Cardiac muscle cell (in vitro differentiated cells and primary cell): ENCODE measurements around the gene AP4S1. TPM values are rescaled to one million over a fixed set of nuclear protein-coding genes. Genes with fewer than 3 reads are reported as not detected.

Experiments
- DNase-seq, 2 donors: peaks; one replicate each; pipeline versions ENCODE4 v3.0.0 to v3.0.0-alpha.2; 2010 to 2017; ENCODE audit warnings: low read depth in 1 of 2, low spot score in 1 of 2
- H3K27ac ChIP-seq: fragments of 200-600 bp; sonication (generic); 2 replicates; pipeline ENCODE4 v1.5.1; 2016
- H3K27me3 ChIP-seq: fragments of 200-600 bp; sonication (generic); 2 replicates; pipeline ENCODE4 v1.6.0; 2016; ENCODE audit warnings: control low read depth
- H3K36me3 ChIP-seq: fragments of 200-600 bp; sonication (generic); 2 replicates; pipeline ENCODE4 v1.5.1; 2016; ENCODE audit warnings: control low read depth
- H3K4me1 ChIP-seq: fragments of 200-600 bp; sonication (generic); 2 replicates; pipeline ENCODE4 v1.8.1; 2017; ENCODE audit warnings: low read depth, mild to moderate bottlenecking, mixed run types
- H3K4me3 ChIP-seq: fragments of 200-600 bp; sonication (generic); 2 replicates; pipeline ENCODE4 v1.5.1; 2016; ENCODE audit warnings: mild to moderate bottlenecking
- H3K9me3 ChIP-seq: fragments of 200-600 bp; sonication (generic); 2 replicates; pipeline ENCODE4 v1.5.1; 2017; ENCODE audit warnings: low read depth, mild to moderate bottlenecking, control low read depth
- polyA plus RNA-seq: library from polyadenylated mRNA; unstranded; fragments of >200 nt; fragmentation: Nextera tagmentation; extraction: Ambion mirVana; gene quantifications from 2 replicates; pipeline ENCODE4 v1.2.1, GENCODE V29; 2016
- total RNA-seq: library from RNA; depleted of rRNA; stranded (reverse); fragments of >200 nt; gene quantifications from 2 replicates; pipeline ENCODE4 v1.2.3, GENCODE V29; 2016
- TF ChIP-seq, protein P1 (sequence below): IDR thresholded peaks from 2 replicates; pipeline ENCODE4 v1.5.1; 2012; ENCODE audit warnings: low read depth, mild to moderate bottlenecking, low read length

Gene AP4S1
- total and polyA plus RNA-seq, 2 experiments from 2014 or later = 8.2 to 10.5 TPM

DNA sequence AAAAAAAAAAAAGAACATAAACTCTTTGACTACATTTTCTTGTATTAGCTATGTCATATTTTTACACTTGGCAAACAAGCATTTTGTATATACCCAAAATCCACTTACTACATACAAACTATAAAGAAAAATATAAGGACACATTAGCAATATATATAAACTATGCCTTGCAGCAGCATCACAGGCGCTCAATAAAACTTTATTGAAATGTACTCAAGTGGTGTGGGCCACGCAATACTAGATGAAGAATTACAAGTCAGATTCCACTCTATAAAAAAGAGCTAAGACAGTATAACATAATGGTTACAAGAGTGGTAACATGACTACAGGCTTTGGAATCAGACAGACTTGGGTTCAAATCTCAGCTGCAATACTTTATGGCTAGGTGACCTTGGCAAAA lies 3.1 kb upstream of the AP4S1 start:
- no peak for DNase-seq
- H3K9me3 ChIP-seq = no peaks in the 10 kb centered on the region
- TF ChIP-seq, protein P1, sequence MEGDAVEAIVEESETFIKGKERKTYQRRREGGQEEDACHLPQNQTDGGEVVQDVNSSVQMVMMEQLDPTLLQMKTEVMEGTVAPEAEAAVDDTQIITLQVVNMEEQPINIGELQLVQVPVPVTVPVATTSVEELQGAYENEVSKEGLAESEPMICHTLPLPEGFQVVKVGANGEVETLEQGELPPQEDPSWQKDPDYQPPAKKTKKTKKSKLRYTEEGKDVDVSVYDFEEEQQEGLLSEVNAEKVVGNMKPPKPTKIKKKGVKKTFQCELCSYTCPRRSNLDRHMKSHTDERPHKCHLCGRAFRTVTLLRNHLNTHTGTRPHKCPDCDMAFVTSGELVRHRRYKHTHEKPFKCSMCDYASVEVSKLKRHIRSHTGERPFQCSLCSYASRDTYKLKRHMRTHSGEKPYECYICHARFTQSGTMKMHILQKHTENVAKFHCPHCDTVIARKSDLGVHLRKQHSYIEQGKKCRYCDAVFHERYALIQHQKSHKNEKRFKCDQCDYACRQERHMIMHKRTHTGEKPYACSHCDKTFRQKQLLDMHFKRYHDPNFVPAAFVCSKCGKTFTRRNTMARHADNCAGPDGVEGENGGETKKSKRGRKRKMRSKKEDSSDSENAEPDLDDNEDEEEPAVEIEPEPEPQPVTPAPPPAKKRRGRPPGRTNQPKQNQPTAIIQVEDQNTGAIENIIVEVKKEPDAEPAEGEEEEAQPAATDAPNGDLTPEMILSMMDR = no peak
- no peaks in the 10 kb centered on the region for H3K36me3 ChIP-seq
- H3K4me1 ChIP-seq = peaks cover 17% of the 10 kb centered on the region
- H3K27me3 ChIP-seq = no peaks in the 10 kb centered on the region
- no peak overlapping the region for H3K27ac ChIP-seq
- H3K4me3 ChIP-seq = no peak overlapping the region

DNA sequence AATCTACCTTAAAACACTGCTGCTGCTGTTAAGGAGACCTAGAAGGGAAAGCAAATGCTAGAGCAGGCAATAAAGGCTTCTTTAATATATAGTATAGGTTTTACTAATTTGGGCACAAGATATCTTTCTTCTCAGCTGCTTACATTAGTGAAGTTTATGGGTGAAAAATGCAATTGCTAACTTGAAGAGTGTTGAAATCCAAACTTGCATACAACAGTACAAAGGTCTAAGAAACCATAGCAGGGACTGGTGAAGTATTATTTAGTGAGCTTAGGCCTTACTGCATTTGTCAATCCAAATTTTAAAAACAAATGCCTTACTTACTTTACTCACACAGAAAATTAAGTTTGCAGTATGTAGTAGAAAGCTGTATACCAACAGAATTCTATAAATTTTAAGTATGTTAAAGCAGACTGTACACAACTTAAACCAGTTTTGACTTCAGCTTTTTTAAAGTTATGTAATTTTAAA lies 1.4 kb upstream of the AP4S1 start:
- H3K36me3 ChIP-seq = no peaks in the 10 kb centered on the region
- no peaks in the 10 kb centered on the region for H3K9me3 ChIP-seq
- H3K27me3 ChIP-seq = no peaks in the 10 kb centered on the region
- TF ChIP-seq, protein P1 = no peak
- no peak for DNase-seq
- H3K27ac ChIP-seq = peak overlapping the region; percentile 99
- peak overlapping the region; percentile 94 for H3K4me3 ChIP-seq
- peaks cover 17% of the 10 kb centered on the region for H3K4me1 ChIP-seq

DNA sequence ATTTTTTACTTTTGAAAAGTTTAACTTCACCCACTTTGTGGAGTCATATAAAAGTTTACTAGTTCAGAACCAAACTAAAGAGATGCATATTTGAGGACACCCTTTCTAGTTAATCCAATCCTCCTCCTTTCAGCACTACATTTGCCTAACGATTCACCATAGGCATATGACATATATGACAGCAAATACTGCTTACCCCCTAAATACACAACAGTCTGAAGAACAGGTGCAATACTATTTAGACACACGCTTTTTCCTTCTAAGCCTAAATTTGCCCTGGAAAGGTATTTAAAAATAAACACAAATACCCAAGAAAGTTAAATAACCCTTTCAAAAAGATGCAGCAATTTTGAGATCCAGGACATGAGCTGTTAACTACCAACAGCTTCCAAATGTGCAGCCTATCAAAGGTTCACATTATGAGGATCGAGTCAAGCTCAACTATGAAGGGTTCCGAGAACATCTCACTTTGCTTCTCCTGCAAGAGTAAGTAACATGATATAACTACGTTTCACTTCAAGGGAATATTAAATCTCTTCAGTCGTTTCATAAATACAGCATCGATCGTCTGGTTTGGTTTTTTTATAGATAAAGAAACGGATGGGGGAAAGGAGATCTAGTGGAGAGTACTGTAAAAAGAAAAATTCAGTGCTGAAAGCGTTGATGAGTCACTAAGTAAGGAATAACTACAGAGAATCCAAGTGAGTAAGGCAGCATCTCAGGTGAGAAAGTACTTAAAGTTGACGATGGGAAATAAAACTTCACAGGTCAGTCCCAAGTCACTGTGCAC lies 677 bp upstream of the AP4S1 start:
- Histone ChIP-seq H3K9me3 (no peaks in the 10 kb centered on the region), H3K4me3 (peak overlapping the region; percentile 94), H3K4me1 (peaks cover 17% of the 10 kb centered on the region), H3K36me3 (no peaks in the 10 kb centered on the region), H3K27me3 (no peaks in the 10 kb centered on the region), H3K27ac (peak overlapping the region; percentile 99)
- no peak for DNase-seq
- TF ChIP-seq, protein P1 = no peak

DNA sequence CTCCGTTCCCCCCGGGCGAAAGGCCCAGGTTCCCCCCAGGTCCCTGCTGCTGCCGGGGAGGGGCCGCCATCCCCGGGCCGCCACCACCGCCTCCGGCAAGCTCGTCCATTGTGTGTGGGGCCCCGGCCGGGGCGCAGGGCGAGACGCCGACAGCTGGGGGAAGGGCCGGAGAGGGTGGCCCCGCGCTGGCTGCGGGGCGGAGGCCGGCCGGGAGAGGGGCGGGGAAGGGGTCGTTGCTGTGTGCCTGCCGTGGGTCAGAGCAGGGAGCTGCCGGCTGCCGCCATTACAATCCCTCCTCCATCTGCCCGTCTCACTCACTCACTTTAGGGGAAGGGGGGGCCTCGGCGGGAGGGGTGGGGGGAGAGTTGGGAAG lies 614 bp downstream of the AP4S1 start, which contains the start of gene STRN3:
TSS of gene STRN3 (minus strand) at position 303 of the 373 bp plus-strand sequence. CDS start at position 109, 194 bp downstream.
- no peaks in the 10 kb centered on the region for H3K27me3 ChIP-seq
- H3K9me3 ChIP-seq = no peaks in the 10 kb centered on the region
- H3K4me1 ChIP-seq = peaks cover 17% of the 10 kb centered on the region
- TF ChIP-seq, protein P1 = no peak
- no peak for DNase-seq
- peak within 1 kb of the TSS; percentile 99 for H3K27ac ChIP-seq
- peak within 1 kb of the TSS; percentile 94 for H3K4me3 ChIP-seq
- no peaks in the 10 kb centered on the region for H3K36me3 ChIP-seq

DNA sequence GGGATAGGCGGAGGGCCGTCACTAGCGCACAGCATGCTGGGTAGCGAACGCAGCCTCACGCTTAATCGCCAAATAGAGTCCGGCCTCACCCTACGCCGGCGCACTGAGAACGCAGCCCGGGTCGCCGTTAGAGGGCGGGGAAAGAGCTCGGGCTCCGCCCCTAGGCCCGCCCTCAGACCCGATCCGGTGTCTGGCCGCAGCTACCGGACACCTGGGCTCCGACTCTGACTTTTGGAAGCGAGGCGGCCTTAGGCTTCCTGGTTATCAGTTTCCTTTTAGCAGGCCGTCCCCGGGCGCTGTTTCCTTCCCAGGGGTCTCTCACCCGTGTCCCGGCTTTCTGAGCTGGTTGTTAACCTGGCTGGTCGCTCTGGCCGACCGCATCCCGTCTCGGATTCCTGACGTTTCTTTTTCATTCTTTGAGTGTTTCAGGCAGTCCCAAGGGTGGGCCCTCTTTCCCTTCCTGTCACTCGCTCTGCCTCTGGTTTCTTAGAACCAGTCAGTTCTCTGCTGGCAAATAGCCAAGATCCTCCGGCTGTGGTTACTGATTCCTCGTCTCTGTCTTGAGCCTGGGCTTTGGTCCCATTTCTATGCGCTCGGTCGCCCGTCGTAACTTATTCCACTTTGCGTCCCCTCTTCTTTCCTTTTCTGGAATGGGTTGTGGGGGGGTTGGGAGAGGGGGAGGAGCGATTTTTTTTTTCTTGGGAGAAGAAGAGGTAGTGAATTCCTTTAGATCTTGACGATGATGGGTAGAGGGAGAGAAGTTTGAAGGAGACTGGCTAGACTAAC lies 1.2 kb downstream of the AP4S1 start:
- peak overlapping the region; percentile 99 for H3K27ac ChIP-seq
- no peaks in the 10 kb centered on the region for H3K36me3 ChIP-seq
- H3K4me3 ChIP-seq = peak overlapping the region; percentile 94
- TF ChIP-seq, protein P1 = no peak
- no peaks in the 10 kb centered on the region for H3K9me3 ChIP-seq
- DNase-seq = peak; percentile 97 to 98
- H3K27me3 ChIP-seq = no peaks in the 10 kb centered on the region
- H3K4me1 ChIP-seq = peaks cover 17% of the 10 kb centered on the region
